ENCODE data around the gene TEX55. TPM values are rescaled to one million over a fixed set of nuclear protein-coding genes. Genes with fewer than 3 reads are reported as not detected.
"Not testable (repeated sequence)": the region's sequence is repeated elsewhere in the genome, so short reads cannot be mapped to it uniquely, and the experiment has no call there.

The TEX55 gene
- not detected in 2 replicates for total RNA-seq (2014; rRNA removed; shearing (Covaris generic))

DNA sequence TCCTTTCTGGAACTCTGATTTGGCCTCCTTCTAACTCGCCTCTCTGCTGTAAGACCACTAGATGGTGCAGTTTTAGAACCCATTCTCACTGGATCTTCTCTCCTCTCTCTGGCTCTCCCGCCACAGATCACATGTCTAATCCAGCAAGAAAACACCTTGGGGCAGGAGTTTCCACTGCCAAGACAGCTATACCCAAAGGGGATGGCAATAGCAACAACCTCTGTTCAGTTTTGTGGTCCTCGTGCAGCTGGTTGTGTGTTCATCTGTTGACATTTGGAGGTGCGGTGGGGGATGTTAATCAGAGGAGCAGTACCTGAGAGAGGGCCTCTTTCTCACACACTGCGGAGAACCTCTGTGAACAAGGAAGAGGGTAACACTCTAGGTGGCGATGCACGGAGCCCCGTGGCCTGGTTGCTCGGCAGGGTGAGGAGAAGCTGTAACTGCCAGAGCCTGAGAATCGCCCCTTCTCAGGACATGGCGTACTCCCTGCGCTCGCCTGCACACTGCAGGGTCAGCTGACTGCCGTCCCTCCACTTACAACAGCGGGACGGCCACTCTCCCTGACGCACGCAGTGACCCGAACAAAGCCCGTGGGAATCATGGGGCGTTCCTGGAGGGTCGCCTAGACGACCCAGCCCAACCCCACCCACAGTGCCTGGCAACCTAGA, at the start of gene TEX55:
TEX55 (plus strand) TSS at position 666 of the 668 bp plus-strand sequence. CDS start 25 bp downstream, outside the sequence.
- peak; percentile 52 for DNase-seq (ENCODE audit: low read depth)

DNA sequence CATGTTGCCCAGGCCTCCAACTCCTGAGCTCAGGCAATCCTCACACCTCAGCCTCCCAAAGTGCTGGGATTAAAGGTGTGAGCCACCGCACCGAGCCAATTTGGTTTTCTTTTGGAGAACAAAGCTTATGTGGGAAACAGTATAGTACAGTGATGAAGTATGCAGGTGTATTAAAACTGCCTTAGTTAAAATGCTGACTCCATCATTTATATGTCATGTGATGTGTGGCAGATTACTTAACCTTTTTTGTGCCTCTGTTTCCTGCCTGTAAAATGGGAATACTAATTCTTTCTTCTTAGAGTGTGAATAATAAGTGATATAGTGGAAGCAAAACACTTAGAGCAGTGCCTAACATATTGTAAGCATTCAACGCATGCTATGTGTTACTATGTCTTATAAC, 48.0 kb upstream of the TEX55 start:
- DNase-seq (ENCODE audit: low read depth), result no peak

DNA sequence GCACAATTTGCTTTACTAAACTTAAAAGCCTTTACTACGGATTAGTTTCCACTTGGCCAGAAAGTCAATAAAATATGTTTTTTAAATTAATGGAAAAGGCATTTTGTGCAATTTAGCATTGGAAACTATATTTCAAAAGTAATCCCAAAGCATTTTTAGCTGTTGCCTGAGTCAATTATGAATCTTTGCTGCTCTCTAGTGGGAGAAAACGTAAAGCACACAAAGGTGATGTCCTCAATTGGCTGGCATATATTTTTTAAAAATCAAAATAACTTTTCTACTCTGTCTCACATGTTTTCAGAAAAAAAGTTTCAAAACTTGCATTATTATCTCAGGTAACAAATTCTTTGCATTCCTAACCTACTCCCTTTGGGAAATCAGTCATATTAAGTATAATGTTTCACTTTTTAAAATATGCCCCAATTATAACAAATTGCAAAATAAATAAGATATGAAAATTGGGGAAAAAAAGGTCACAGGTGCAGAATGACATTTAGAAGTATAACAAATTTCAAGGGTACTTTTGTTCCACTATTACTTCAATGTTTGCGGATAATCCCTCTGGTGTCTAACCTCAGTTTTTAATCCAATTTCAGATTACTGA, 47.2 kb upstream of the TEX55 start:
- peak; percentile 35 for DNase-seq (ENCODE audit: low read depth)

DNA sequence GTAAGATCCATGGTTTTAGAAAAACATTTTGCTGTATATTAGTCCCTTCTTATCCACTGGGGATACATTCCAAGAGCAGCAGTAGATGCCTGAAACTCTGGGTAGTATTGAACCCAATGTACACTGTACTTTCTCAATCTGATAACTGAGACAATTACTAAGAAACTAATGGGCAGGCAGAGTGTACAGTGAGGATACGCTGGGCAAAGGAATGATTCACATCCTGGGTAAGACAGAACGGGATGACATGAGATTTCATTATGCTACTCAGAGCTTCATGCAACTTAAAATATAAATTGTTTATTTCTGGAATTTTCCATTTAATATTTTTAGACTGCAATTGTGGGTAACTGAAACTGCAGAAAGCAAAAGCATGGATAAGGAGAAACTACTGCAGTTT, 46.2 kb upstream of the TEX55 start:
- no peak for DNase-seq (ENCODE audit: low read depth)

DNA sequence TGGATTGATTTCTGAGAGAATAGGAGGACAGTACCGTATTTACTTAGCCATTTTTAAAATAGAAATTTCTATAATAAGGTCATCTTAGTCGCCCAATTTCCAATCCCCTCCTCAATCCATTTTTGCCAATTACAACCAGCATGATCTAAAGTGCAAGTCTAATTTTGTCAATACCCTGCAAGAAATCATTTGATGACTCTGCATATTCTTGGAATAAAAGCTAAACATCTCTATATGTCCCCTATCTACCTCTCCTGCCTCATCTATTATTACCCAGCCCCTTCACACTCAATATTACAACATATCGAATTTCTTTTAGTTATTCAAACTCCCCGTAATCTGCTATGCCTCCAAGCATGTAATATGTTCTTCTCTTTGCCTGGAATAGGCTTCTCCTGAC, 41.9 kb upstream of the TEX55 start:
- DNase-seq (ENCODE audit: low read depth), result no peak

DNA sequence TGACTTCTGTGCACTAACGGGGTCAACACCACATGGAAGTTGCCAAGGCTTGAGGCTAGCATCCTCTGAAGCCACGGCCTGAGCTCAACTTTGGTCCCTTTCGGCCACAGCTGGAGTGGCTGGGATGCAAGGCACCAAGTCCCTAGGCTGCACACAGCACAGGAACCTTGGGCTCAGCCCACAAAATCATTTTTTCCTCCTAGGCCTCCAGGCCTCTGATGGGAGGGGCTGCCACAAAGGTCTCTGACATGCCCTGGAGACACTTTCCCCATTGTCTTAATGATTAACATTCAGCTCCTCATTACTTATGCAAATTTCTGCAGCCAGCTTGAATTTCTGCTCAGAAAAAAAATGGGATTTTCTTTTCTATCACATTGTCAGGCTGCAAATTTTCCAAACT, 27.6 kb upstream of the TEX55 start:
- not testable (repeated sequence) for DNase-seq (ENCODE audit: low read depth)

DNA sequence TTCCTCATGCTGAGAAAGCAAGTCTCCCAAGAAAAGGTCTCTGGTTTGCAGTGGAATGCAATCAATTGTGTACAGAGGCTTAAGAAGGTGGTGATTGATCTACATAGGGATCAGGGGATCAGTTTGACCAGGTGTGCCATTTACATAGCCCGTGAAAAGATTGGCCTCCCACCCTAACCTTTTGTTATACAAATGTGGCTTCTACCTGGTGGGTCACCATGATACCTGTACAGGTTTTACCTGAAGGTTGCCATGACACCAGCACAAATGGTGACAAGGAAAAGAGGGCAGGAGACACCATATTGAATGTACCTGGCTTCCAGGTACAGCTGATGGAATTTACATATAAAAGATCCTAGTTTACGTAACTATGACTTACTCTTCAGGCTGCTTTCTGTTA, 25.5 kb upstream of the TEX55 start:
- no peak for DNase-seq (ENCODE audit: low read depth)

DNA sequence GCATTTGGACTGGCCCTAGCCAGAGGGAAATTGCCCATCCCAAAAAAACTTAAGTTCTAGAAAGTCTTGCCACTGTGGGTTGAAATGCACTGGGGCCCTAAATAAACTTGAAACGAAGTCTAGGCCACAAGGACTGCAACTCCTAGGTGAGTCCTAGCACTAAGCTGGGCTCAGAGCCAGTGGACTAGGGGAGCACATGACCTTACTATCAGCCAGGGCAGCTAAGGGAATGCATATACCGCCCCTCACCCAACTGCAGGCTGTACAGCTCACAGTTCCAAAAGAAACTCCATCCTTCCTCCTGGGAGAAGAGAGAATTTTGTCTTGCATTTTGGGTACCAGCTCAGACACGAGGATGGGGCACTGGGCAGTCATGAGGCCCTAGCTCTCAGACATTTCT, 23.6 kb upstream of the TEX55 start:
- DNase-seq (ENCODE audit: low read depth), result no peak

DNA sequence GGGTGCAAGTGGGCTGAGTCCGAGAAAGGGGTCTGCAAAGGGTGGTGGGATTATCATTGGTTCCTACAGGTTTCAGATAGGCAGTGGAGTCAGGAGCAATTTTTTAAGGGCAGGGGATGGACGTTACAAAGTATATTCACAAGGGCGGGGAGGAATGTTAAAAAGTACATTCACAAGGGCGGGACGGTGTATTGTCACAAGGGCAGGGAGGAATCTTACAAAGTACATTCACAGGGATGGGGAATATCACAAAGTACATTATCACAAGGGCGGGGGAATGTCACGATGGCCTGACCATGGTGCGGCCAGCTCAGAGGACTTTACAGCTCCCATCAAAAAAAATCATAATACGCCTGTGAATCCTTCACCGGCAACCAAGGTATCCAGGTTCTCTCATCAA, 20.6 kb upstream of the TEX55 start:
- DNase-seq (ENCODE audit: low read depth), result no peak

DNA sequence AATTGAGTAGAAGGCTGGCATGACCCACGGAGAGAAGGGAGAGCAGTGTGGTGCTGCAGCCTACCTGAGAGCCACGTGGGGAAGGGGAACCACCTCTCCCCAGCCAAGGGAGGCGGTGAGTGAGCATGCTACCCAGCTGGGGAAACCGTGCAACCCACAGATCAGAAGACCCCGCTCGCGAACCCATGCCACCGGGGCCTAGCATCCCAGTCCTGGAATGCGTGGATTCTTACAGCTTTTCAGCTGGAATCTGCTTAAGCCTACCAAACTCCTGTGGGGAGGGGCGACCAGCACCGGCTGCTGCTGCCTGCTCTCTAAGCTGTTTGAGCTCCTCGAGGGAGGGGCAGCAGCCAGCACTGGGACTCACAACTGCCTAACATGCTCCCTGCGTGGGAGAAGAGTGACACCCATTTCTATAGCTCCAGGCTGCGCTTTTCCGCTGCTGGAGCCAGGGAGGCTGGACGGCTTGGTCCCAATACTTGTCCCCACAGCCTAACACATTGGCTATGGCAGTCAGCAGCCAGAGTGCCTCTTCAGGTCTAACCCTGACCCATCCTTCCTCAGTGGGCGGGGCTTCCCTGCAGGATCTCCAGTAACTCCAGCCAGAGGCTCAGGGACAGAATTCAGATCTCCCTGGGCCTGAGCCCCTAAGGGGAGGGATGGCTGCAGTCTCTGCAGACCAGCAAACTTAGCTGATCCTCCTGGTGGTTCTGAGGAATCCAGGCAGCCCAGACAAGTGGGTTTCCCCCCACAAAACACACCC, 20.0 kb upstream of the TEX55 start:
- no peak for DNase-seq (ENCODE audit: low read depth)

DNA sequence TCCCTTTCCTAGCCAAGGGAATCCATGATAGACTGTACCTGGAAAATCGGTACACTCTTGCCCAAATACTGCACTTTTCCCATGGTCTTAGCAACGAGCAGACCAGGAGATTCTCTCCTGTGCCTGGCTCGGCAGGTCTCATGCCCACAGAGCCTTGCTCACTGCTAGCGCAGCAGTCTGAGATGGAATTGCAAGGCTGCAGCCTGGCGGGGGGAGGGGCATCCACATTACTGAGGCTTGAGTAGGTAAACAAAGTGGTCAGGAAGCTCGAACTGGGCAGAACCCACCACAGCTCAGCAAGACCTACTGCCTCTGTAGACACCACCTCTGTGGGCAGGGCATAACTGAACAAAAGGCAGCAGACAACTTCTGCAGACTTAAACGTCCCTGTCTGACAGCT, 15.7 kb upstream of the TEX55 start:
- not testable (repeated sequence) for DNase-seq (ENCODE audit: low read depth)

DNA sequence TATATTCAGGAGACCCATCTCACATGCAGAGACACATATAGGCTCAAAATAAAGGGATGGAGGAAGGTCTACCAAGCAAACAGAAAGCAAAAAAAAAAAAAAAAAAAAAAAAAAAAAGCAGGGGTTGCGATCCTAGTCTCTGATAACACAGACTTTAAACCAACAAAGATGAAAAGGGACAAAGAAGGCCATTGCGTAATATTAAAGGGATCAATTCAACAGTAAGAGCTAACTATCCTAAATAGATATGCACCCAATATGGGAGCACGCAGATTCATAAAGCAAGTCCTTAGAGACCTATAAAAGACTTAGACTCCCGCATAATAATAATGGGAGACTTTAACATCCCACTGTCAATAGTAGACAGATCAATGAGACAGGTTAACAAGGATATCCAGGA, 13.7 kb upstream of the TEX55 start:
- DNase-seq (ENCODE audit: low read depth), result not testable (repeated sequence)

DNA sequence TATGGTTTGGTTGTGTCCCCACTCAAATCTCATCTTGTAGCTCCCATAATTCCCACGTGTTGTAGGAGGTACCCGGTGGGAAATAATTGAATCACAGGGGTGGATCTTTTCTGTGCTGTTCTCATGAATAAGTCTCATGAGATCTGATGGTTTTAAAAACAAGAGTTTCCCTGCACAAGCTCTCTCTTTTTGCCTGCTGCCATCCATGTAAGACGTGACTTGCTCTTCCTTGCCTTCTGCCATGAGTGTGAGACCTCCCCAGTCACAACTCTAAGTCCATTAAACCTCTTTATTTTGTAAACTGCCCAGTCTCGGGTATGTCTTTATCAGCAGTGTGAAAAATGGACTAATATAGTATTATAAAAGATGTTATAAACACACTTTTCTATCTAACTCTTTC, 6.6 kb upstream of the TEX55 start:
- DNase-seq (ENCODE audit: low read depth), result not testable (repeated sequence)

DNA sequence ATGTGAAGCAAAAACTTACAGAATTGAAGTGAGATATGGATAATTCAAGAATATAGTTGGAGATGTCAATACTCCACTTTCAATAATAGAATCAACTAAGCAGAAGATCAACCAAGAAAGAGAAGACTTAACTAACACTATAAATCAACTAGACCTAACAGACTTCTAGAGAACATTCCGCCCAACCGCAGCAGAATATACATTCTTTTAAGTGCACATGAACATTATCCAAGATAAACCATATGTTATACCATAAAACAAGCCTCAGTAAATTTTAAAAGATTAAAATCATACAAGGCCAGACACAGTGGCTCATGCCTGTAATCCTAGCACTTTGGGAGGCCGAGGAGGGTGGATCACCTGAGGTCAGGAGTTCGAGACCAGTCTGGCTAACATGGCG, 5.5 kb upstream of the TEX55 start:
- no peak for DNase-seq (ENCODE audit: low read depth)

DNA sequence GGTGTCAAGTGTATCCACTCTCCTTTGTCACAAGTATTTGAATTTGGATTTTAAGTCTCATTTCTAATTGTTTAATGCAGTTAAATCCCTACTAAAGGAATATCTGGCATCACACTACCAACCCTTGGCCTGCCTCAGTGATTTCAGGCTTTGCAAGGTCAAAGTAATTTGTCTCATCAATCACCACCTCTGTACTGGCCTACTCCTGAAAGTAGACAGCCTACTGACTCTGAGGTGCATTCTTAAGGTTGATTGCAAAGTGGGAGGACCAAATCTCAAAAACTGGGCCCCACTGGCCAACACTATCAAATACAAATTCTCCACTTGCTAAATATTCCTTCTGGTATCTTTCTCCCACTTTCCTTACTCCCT, 851 bp upstream of the TEX55 start:
- no peak for DNase-seq (ENCODE audit: low read depth)

DNA sequence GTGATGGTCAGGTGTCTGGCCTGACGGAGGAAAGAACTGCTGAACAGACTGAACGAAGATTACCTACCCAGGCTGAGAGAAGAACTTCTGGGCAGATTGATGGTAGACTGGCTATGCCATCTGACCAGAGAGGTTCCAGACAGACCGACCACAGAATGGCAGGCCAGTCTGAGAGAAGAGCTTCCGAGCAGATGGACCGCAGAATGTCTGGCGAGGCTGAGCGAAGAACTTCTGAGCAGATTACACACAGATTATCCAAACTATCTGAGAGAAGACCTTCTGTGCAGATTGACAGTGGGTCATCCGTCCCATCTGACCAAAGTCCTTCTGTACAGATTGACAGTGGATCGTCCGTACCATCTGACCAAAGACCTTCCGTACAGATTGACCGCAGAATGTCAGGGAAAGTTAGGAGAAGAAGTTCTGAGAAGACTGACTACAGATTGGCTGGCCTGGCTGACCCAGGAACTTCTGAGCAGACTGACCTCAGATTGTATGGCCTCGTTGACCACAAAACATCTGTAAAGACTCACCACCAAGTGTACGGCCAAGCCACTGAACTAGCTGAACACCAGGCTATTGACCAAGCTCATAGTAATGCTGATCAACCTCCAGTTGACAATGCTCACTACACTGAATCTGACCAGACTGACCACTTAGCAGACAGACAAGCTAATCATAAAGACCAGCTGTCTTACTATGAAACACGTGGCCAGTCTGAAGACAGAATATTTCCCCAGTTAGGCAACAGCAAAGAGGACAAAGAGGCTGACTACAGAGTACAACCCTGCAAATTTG, 812 bp downstream of the TEX55 start:
- no peak for DNase-seq (ENCODE audit: low read depth)

DNA sequence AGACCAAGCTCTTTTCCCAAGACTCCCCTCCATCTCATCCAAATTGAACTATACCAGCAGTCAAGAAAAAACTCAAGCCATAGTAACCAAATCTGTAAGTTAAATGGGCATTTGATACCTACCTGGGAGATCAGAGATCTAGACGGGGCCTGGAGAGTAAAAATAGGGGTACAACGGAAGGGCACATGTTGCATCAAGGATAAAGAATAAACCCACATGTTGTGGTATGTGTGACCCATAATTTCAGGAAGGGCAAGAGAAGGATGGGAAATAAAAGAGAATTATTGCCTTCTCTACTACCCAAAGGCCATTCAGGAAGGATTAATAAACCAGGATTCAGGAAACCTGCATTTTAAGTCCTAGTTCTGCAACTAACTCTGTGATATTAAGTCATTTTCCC, 1.5 kb downstream of the TEX55 start:
- DNase-seq (ENCODE audit: low read depth), result no peak

DNA sequence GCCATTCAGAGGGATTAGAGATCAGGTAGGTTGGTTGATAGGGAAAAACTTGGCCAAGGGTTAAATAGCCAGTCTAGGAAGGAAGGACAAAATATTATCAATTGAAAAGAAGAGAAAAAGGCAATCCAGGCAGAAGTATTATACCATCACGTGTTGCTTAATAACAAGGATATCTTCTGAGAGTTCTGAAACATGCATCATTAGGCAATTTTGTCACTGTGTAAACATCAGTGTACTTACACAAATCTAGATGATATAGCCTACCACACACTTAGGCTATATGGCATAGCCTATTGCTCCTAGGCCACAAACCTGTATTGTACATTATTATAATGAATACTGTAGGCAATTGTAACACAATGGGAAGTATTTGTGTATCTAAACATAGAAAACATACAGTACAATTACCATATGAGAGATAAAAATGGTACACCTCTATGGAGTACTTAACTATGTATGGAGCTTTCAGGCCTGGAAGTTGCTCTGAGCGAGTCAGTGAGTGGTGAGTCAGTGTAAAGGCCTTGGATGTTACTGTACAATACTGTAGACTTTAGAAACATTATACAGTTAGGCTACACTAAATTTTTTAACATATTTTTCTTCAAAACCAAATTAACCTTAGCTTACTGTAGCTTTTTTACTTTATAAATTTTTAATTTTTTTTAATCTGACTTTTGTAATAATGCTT, 2.7 kb downstream of the TEX55 start:
- DNase-seq (ENCODE audit: low read depth), result peak; percentile 22

DNA sequence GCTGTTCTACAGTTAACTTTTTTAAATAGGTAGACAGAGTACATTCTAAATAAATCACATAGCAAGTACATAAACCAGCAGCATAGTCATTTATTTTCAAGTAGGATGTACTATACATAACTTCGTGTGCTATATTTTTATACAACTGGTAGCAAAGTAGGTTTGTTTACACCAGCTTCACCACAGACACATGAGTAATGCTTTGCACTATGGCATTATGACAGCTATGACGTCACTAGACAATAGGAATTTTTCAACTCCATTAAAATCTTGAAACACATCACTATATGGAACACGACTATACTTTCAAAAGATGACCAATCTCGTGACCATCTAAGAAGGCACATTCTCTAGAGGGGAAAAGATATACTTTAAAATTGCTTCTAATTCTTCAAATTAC, 3.5 kb downstream of the TEX55 start:
- peak; percentile 34 for DNase-seq (ENCODE audit: low read depth)

DNA sequence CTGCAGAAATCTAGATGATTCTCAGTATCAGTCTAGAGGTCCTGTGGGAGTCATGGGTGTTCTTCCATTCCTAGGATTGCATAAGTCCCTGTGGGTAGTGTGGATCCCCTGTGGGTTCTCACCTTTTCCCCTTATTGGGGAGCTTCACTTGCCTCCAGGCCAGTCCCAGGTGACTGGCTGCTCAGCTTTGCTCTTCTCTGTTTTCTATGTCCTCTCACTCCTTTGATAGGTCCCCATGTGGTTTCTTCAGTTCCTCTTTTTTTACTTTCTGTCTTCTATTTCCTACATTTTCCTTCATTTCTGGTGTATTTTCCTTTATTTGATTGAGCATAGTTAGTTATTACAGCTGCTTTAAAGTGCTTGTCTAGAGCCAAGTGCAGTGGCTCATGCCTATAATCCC, 10.9 kb downstream of the TEX55 start:
- DNase-seq (ENCODE audit: low read depth), result no peak

DNA sequence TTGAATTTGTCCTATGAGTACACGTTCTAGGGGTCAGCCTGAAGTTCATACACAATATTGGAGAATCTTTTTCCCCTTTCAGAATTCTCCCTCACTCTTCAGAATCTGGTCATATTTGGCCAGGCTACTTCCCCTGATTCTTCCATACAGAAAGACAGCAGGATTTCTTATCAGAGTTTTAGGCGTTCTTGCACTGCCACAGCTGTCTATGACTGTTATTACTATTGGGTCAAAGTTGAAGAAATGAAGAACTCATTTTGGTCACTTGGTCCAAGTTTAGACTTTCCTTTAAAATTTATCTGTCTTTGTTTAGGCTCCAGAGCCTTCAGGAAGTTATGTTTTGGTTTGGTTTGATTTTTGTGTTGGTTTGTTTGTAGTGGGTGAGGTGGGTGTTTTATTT, 12.0 kb downstream of the TEX55 start:
- no peak for DNase-seq (ENCODE audit: low read depth)

DNA sequence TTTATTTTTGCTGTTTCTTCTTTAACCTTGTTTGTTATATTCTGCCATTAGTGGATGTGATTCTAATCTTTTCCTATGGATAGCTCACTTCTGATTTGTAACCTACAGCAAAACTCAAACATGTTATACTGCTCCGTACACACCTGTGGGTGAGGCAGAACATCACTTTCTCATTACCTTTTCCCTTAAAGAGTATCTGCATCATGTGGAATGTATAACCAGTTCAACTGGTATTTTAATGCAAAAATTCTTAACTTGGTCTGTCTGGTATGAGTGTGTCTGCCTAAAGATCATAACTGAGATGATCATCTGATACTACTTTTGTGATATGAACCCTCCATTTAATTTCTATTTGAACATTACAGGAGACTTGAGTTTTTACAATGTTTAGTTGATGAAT, 14.4 kb downstream of the TEX55 start:
- DNase-seq (ENCODE audit: low read depth), result no peak

Measured in Daoy (cell line).